K562 (cell line): Measurements from ENCODE around the gene AUNIP. TPM values are rescaled to one million over a fixed set of nuclear protein-coding genes. Genes with fewer than 3 reads are reported as not detected.

Experiments
- ATAC-seq: fragments of 200-7000 bp; cut with Tn5 transposase; 3 replicates; pipeline ENCODE4 v1.9.1; 2020; ENCODE audit warnings: moderate library complexity
- BruUV-seq: library from RNA; stranded (reverse); fragments of 400-500 nt; replicated peaks from 2 replicates; lab custom pipeline; 2021; lab: Mats Ljungman, UMichigan
- CTCF ChIA-PET: fragments of 300-600 bp; formaldehyde crosslinking; extraction: SDS; loops from one replicate; lab custom pipeline; 2021; ENCODE audit warnings: low intra/inter-chr PET ratio; lab: Yijun Ruan, JAX
- POLR2A ChIA-PET: fragments of 300-600, 350-650 bp; sonication (Branson Sonifier 250); formaldehyde crosslinking; extraction: SDS; loops from one replicate; lab custom pipeline; 2021; ENCODE audit warnings: antibody characterized with exemption, inconsistent platforms; lab: Yijun Ruan, JAX
- DNase-seq, 4 experiments: peaks; one replicate each; pipeline versions ENCODE4 v3.0.0 to v3.0.0-alpha.2; 2011 to 2018; ENCODE audit warnings: low spot score in 3 of 4, mixed read lengths in 3 of 4; ENCODE audit errors: extremely low read depth in 1 of 4
- FAIRE-seq: peaks from 2 replicates; lab custom pipeline; 2011; peaks lifted over from hg19 to GRCh38; lab: Jason Lieb, UNC
- H2AFZ ChIP-seq: 2 replicates; pipeline ENCODE4 v1.6.0; 2011; ENCODE audit warnings: low read depth, low read length, control low read depth, inconsistent platforms
- H3K27ac ChIP-seq: fragments of 200-600 bp; 3 replicates; pipeline ENCODE4 v1.8.0; 2011; ENCODE audit warnings: low read depth, mild to moderate bottlenecking, control low read depth, inconsistent platforms, low read length, moderate library complexity, mixed read lengths; ENCODE audit errors: extremely low read depth
- H3K27me3 ChIP-seq, 2 experiments: fragments of 300-600 bp in 1 of 2; 2 replicates in 1 of 2; 3 replicates in 1 of 2; pipeline versions ENCODE4 v1.6.0 to v1.8.0; 2011; ENCODE audit warnings: inconsistent platforms in 2 of 2, low read length in 2 of 2, mild to moderate bottlenecking in 1 of 2, mixed read lengths in 1 of 2, moderate library complexity in 1 of 2; ENCODE audit not compliant: control insufficient read depth in 2 of 2, insufficient read depth in 2 of 2
- H3K36me3 ChIP-seq: fragments of 300-600 bp; 3 replicates; pipeline ENCODE4 v1.8.0; 2011; ENCODE audit warnings: mild to moderate bottlenecking, low read length, inconsistent platforms; ENCODE audit not compliant: control insufficient read depth, insufficient read depth
- H3K4me1 ChIP-seq, 2 experiments: fragments of 200-600 bp in 1 of 2; replicated peaks in 1 of 2; 2 replicates in 1 of 2; 3 replicates in 1 of 2; pipeline versions ENCODE4 v1.5.1 to v1.8.0; 2011; ENCODE audit warnings: inconsistent platforms in 2 of 2, low read length in 2 of 2, mild to moderate bottlenecking in 1 of 2, mixed read lengths in 1 of 2, moderate library complexity in 1 of 2; ENCODE audit not compliant: control insufficient read depth in 2 of 2, insufficient read depth in 2 of 2
- H3K4me2 ChIP-seq: 2 replicates; pipeline ENCODE4 v1.6.1; 2011; ENCODE audit warnings: low read length, control low read depth, inconsistent platforms, mixed read lengths; ENCODE audit not compliant: insufficient read depth
- H3K4me3 ChIP-seq: fragments of 200-600 bp; sonication (generic), shearing (Covaris generic); 2 replicates; pipeline ENCODE4 v1.5.1; 2016; ENCODE audit warnings: control low read depth, inconsistent platforms
- H3K79me2 ChIP-seq: fragments of 200-600 bp; 3 replicates; pipeline ENCODE4 v1.8.0; 2011; ENCODE audit warnings: low read length, inconsistent platforms; ENCODE audit not compliant: control insufficient read depth, insufficient read depth
- H3K9ac ChIP-seq, 2 experiments: 2 replicates each; pipeline versions ENCODE4 v1.6.0 to v1.6.1; 2011; ENCODE audit warnings: low read depth in 2 of 2, low read length in 2 of 2, control low read depth in 1 of 2, inconsistent platforms in 1 of 2, mild to moderate bottlenecking in 1 of 2, mixed read lengths in 1 of 2; ENCODE audit not compliant: insufficient read depth in 1 of 2
- H3K9me1 ChIP-seq: one replicate; pipeline ENCODE4 v1.6.0; 2011; ENCODE audit warnings: inconsistent platforms, mild to moderate bottlenecking, low read length, moderate library complexity; ENCODE audit not compliant: control insufficient read depth, insufficient read depth
- H3K9me3 ChIP-seq: replicated peaks from 2 replicates; pipeline ENCODE4 v1.5.1; 2011; ENCODE audit warnings: low read depth, low read length, inconsistent platforms; ENCODE audit not compliant: control insufficient read depth, insufficient read depth
- H4K20me1 ChIP-seq: replicated peaks from 2 replicates; pipeline ENCODE4 v1.6.1; 2011; ENCODE audit warnings: low read length, inconsistent platforms, mixed read lengths; ENCODE audit not compliant: control insufficient read depth, insufficient read depth
- ARID1B ChIP-seq: fragments of 450-650 bp; IDR thresholded peaks from 2 replicates; pipeline ENCODE4 v1.6.1; 2016; ENCODE audit warnings: antibody characterized with exemption, mild to moderate bottlenecking, inconsistent platforms
- ATF7 ChIP-seq: fragments of 450-650 bp; IDR thresholded peaks from 2 replicates; pipeline ENCODE4 v1.7.1; 2014; ENCODE audit warnings: mild to moderate bottlenecking, moderate library complexity
- CBFA2T3 ChIP-seq: fragments of 450-650 bp; IDR thresholded peaks from 2 replicates; pipeline ENCODE4 v1.6.1; 2017
- CEBPB ChIP-seq: fragments of 450-650 bp; IDR thresholded peaks from 2 replicates; pipeline ENCODE4 v1.6.1; 2016; ENCODE audit warnings: missing genetic modification characterization, missing compliant biosample characterization
- DPF2 ChIP-seq: fragments of 450-650 bp; IDR thresholded peaks from 2 replicates; pipeline ENCODE4 v1.6.1; 2016
- HMBOX1 ChIP-seq: sonication (generic); IDR thresholded peaks from 2 replicates; pipeline ENCODE4 v1.6.1; 2016
- KLF10 ChIP-seq: fragments of 250-450 bp; sonication (Bioruptor Pico); IDR thresholded peaks from 2 replicates; pipeline ENCODE4 v1.6.1; 2021; ENCODE audit warnings: matching md5 sums
- MECOM ChIP-seq: fragments of 250-450 bp; sonication (Bioruptor Pico); IDR thresholded peaks from 2 replicates; pipeline ENCODE4 v1.8.0; 2022; ENCODE audit warnings: inconsistent platforms
- NCOR1 ChIP-seq: fragments of 450-650 bp; IDR thresholded peaks from 2 replicates; pipeline ENCODE4 v1.6.1; 2016; ENCODE audit warnings: mild to moderate bottlenecking, moderate library complexity
- SMARCE1 ChIP-seq: fragments of 450-650 bp; IDR thresholded peaks from 2 replicates; pipeline ENCODE4 v1.7.1; 2016; ENCODE audit warnings: mild to moderate bottlenecking
- TAF1 ChIP-seq: IDR thresholded peaks from 2 replicates; pipeline ENCODE4 v1.6.1; 2011; ENCODE audit warnings: mild to moderate bottlenecking, low read length, moderate library complexity; ENCODE audit not compliant: insufficient read depth, control insufficient read depth, severe bottlenecking; ENCODE audit errors: extremely low read depth
- TEAD4 ChIP-seq, 2 experiments: sonication (generic) in 1 of 2; formaldehyde crosslinking in 1 of 2; IDR thresholded peaks; 2 replicates each; pipeline versions ENCODE4 v1.6.1 to v1.8.0; 2012 to 2022; ENCODE audit warnings: borderline replicate concordance in 1 of 2, inconsistent platforms in 1 of 2, low read length in 1 of 2, mild to moderate bottlenecking in 1 of 2, missing genetic modification reagents in 1 of 2
- YY1 ChIP-seq, 3 experiments: IDR thresholded peaks; 2 replicates each; pipeline ENCODE4 v1.6.1; 2011; ENCODE audit warnings: low read length in 2 of 3, mild to moderate bottlenecking in 2 of 3, moderate library complexity in 2 of 3, borderline replicate concordance in 1 of 3, control low read depth in 1 of 3, low read depth in 1 of 3; ENCODE audit not compliant: insufficient read depth in 3 of 3, insufficient replicate concordance in 2 of 3, control insufficient read depth in 1 of 3, insufficient read length in 1 of 3; ENCODE audit errors: extremely low read depth in 1 of 3
- ZNF263 ChIP-seq: sonication (generic); formaldehyde crosslinking; IDR thresholded peaks from 2 replicates; pipeline ENCODE4 v1.8.0; 2022; ENCODE audit warnings: mild to moderate bottlenecking, missing genetic modification reagents, borderline replicate concordance
- whole genome bisulfite sequencing: fragments of 100-300 bp; shearing (Covaris generic); methylation state at CpG from one replicate; pipeline ENCODE4 v1.1.6; 2016; ENCODE audit warnings: low coverage, mixed read lengths; ENCODE audit not compliant: insufficient coverage; ENCODE audit errors: missing lambda C conversion rate; 5-methylcytosine and 5-hydroxymethylcytosine counted together
- in situ Hi-C: fragments of 300-500 bp; cut with MboI; formaldehyde crosslinking; loops from 4 replicates; pipeline ENCODE4 v1.15.0; 2018; ENCODE audit warnings: inconsistent platforms, mixed read lengths
- intact Hi-C: fragments of 100-400 bp; cut with micrococcal nuclease; formaldehyde crosslinking; loops from 2 replicates; pipeline ENCODE4 v1.14.2; 2022
- polyA plus RNA-seq, 8 experiments: library from polyadenylated mRNA; depleted of rRNA in 4 of 8; stranded (reverse) in 5 of 8; unstranded in 3 of 8; fragments of >200 nt; fragmentation: Nextera tagmentation in 2 of 8; fragmentation: Illumina TruSeq in 1 of 8; extraction: Ambion mirVana in 2 of 8; extraction: Trizol in 1 of 8; gene quantifications; 2 replicates each; pipeline versions ENCODE4 v1.2.1 to v1.2.3, GENCODE V29; 2011 to 2014; ENCODE audit warnings: inconsistent platforms in 1 of 8, missing spikeins in 1 of 8
- total RNA-seq, 7 experiments: library from RNA; depleted of rRNA in 6 of 7; stranded (reverse); fragments of >200 nt in 6 of 7; fragmentation: Illumina TruSeq in 2 of 7; extraction: Trizol in 2 of 7; gene quantifications; 2 replicates each; pipeline versions ENCODE4 v1.2.1 to v1.2.3, GENCODE V29; 2011 to 2021; ENCODE audit warnings: low replicate concordance in 1 of 7

The AUNIP gene
- total and polyA plus RNA-seq, 9 of the 15 experiments (the other 6 are each of a cell fraction or from before 2014, with no cell fraction given) = 12.1 to 53.8 (median 47.1) TPM

GRCh38 chr1:25856856-25857255 is 2.4 kb downstream of the AUNIP start:
- Histone ChIP-seq H3K27ac (no peak overlapping the region), H3K9ac (peak overlapping the region in 1 of 2 experiments; percentile 47; a peak in 1 of 4 replicates), H3K4me1 (peaks cover 41% of the 10 kb centered on the region in 2 experiments), H3K36me3 (peaks cover 27% of the 10 kb centered on the region; the same call in 2 of the 3 replicates), H4K20me1 (peaks cover 6% of the 10 kb centered on the region), H3K9me3 (no peaks in the 10 kb centered on the region), H3K4me2 (no peak overlapping the region), H3K27me3 (no peaks in the 10 kb centered on the region), H2AFZ (no peak overlapping the region), H3K4me3 (no peak overlapping the region), H3K9me1 (no peaks in the 10 kb centered on the region), H3K79me2 (peaks cover 89% of the 10 kb centered on the region)
- intact Hi-C loops (no loop called here), in situ Hi-C loops (no loop called here)
- POLR2A ChIA-PET = interaction anchor here (0.6 to 5.9 kb wide), 8 partner anchors 10 to 658 kb away, joined by 3 to 49 read pairs (median 4); partner anchors contain the start of gene PAQR7
- CTCF ChIA-PET = interaction anchor here (0.7 kb wide), 1 partner anchor 36 kb away, joined by 4 read pairs; no protein-coding TSS in a partner anchor
- TSS peak; percentile 14 for BruUV-seq
- no peak for TF ChIP-seq TAF1
- TF ChIP-seq CEBPB (tag) = 0 out of 2 replicates have a peak, but pooled peaks have one; percentile 33
- FAIRE-seq (no peak), ATAC-seq (no peak), DNase-seq (no peak)
- WGBS = 78% methylated on average over 11 of the region's 11 CpGs

GRCh38 chr1:25854554-25854953 is 4.7 kb downstream of the AUNIP start:
- no peaks in the 10 kb centered on the region for H3K9me3 ChIP-seq
- FAIRE-seq (no peak), DNase-seq (peak in 2 of 4 experiments; percentile 51 to 72), ATAC-seq (peak; percentile 50)
- POLR2A ChIA-PET = interaction anchor here (0.8 to 1.2 kb wide), 4 partner anchors 12 to 165 kb away, joined by 3 to 4 read pairs (median 3); partner anchors contain the start of gene PAQR7
- H3K79me2 ChIP-seq = peaks cover 99% of the 10 kb centered on the region
- H3K27me3 ChIP-seq = no peaks in the 10 kb centered on the region
- H3K36me3 ChIP-seq = peaks cover 38% of the 10 kb centered on the region
- H3K9ac ChIP-seq = peak overlapping the region in 1 of 2 experiments; percentile 49; a peak in 1 of 4 replicates
- H4K20me1 ChIP-seq = peaks cover 9% of the 10 kb centered on the region
- no peak overlapping the region for H3K4me3 ChIP-seq
- in situ Hi-C loops = no loop called here
- H2AFZ ChIP-seq = no peak overlapping the region
- H3K4me1 ChIP-seq = peaks cover 24 to 28% of the 10 kb centered on the region in 2 experiments
- peak overlapping the region; percentile 4; the same call in 1 of the 3 replicates for H3K27ac ChIP-seq
- H3K4me2 ChIP-seq = peak overlapping the region; percentile 52
- no TSS peak for BruUV-seq
- H3K9me1 ChIP-seq = no peaks in the 10 kb centered on the region
- intact Hi-C loops = no loop called here
- CTCF ChIA-PET = no interaction called here
- 4% methylated on average over 2 of the region's 2 CpGs for WGBS
- TF ChIP-seq ZNF263 (no peak), NCOR1 (peak; percentile 79), CBFA2T3 (peak; percentile 62), SMARCE1 (peak; percentile 25; the same call in 1 of the 2 replicates), ATF7 (0 out of 2 replicates have a peak, but pooled peaks have one; percentile 26), MECOM (CRISPR knock-in tag) (peak; percentile 42; the same call in 1 of the 2 replicates), KLF10 (CRISPR knock-in tag) (no peak), YY1 (IDR thresholded peaks at IDR 0.05; ENCODE audit: borderline replicate concordance in 1 of 3, control insufficient read depth in 1 of 3, extremely low read depth in 1 of 3, insufficient read depth in 3 of 3, insufficient read length in 1 of 3, insufficient replicate concordance in 2 of 3, low read depth in 1 of 3, low read length in 2 of 3) (peak in 1 of 3 experiments; percentile 68), ARID1B (peak; percentile 46; the same call in 1 of the 2 replicates), TEAD4 (IDR thresholded peaks at IDR 0.05; ENCODE audit: low read length) (peak; percentile 50; the same call in 1 of the 2 replicates), TEAD4 (CRISPR knock-in tag; IDR thresholded peaks at IDR 0.05; ENCODE audit: borderline replicate concordance) (no peak), HMBOX1 (peak; percentile 58; the same call in 1 of the 2 replicates), DPF2 (peak; percentile 37)
